ENCODE data around the gene MAGOHB.

Gene MAGOHB

GRCh38 chr12:10632226-10632625, 18.8 kb upstream of the MAGOHB start:
- no peak overlapping the region for H2AFZ ChIP-seq (ENCODE audit: low read depth, low read length)

GRCh38 chr12:10624605-10625004, 11.2 kb upstream of the MAGOHB start:
- Histone ChIP-seq H4K20me1 (ENCODE audit: insufficient read depth, low read length) (no peaks in the 10 kb centered on the region), H3K27me3 (ENCODE audit: low read depth, low read length) (peaks cover 28% of the 10 kb centered on the region), H3K4me1 (ENCODE audit: low read length) (no peaks in the 10 kb centered on the region), H3K4me2 (ENCODE audit: low read length) (no peak overlapping the region), H3K9me3 (ENCODE audit: insufficient read depth, low read length) (no peaks in the 10 kb centered on the region), H3K9ac (ENCODE audit: low read length) (no peak overlapping the region), H3K4me3 (ENCODE audit: low read length) (no peak overlapping the region), H3K79me2 (ENCODE audit: low read length) (no peaks in the 10 kb centered on the region), H3K36me3 (replicated peaks; ENCODE audit: low read depth, low read length) (no peaks in the 10 kb centered on the region), H2AFZ (ENCODE audit: low read depth, low read length) (no peak overlapping the region), H3K27ac (ENCODE audit: low read length) (no peak overlapping the region)
- no peak for TF ChIP-seq CTCF (IDR thresholded peaks at IDR 0.05; ENCODE audit: low read depth, low read length)
- no peak for TF ChIP-seq EZH2phosphoT487 (IDR thresholded peaks at IDR 0.05; ENCODE audit: low read depth)

More at GRCh38 chr12:10632226-10632625, 18.8 kb upstream of the MAGOHB start:
- Histone ChIP-seq H3K4me3 (ENCODE audit: low read length) (no peak overlapping the region), H3K4me2 (ENCODE audit: low read length) (no peak overlapping the region), H3K9me3 (ENCODE audit: insufficient read depth, low read length) (no peaks in the 10 kb centered on the region), H3K27me3 (ENCODE audit: low read depth, low read length) (peaks cover 5% of the 10 kb centered on the region; the same call in 1 of the 2 replicates), H3K27ac (ENCODE audit: low read length) (no peak overlapping the region), H4K20me1 (ENCODE audit: insufficient read depth, low read length) (no peaks in the 10 kb centered on the region), H3K79me2 (ENCODE audit: low read length) (no peaks in the 10 kb centered on the region), H3K36me3 (replicated peaks; ENCODE audit: low read depth, low read length) (no peaks in the 10 kb centered on the region), H3K4me1 (ENCODE audit: low read length) (no peaks in the 10 kb centered on the region), H3K9ac (ENCODE audit: low read length) (no peak overlapping the region)
- TF ChIP-seq CTCF (IDR thresholded peaks at IDR 0.05; ENCODE audit: low read depth, low read length) (no peak), EZH2phosphoT487 (IDR thresholded peaks at IDR 0.05; ENCODE audit: low read depth) (no peak)

- Histone ChIP-seq H3K79me2 (ENCODE audit: low read length) (no peaks in the 10 kb centered on the region), H3K27ac (ENCODE audit: low read length) (no peak overlapping the region), H3K9ac (ENCODE audit: low read length) (no peak overlapping the region), H3K36me3 (replicated peaks; ENCODE audit: low read depth, low read length) (no peaks in the 10 kb centered on the region), H4K20me1 (ENCODE audit: insufficient read depth, low read length) (no peaks in the 10 kb centered on the region), H3K27me3 (ENCODE audit: low read depth, low read length) (peaks cover 39% of the 10 kb centered on the region), H3K9me3 (ENCODE audit: insufficient read depth, low read length) (no peaks in the 10 kb centered on the region), H3K4me3 (ENCODE audit: low read length) (no peak overlapping the region), H3K4me2 (ENCODE audit: low read length) (no peak overlapping the region), H2AFZ (ENCODE audit: low read depth, low read length) (no peak overlapping the region), H3K4me1 (ENCODE audit: low read length) (no peaks in the 10 kb centered on the region)
- TF ChIP-seq EZH2phosphoT487 (IDR thresholded peaks at IDR 0.05; ENCODE audit: low read depth) = no peak
- TF ChIP-seq CTCF (IDR thresholded peaks at IDR 0.05; ENCODE audit: low read depth, low read length) = no peak
These were observed 9.7 kb upstream of the MAGOHB start for GRCh38 chr12:10623131-10623530.

- Histone ChIP-seq H3K4me2 (ENCODE audit: low read length) (no peak overlapping the region), H3K27me3 (ENCODE audit: low read depth, low read length) (peaks cover 39% of the 10 kb centered on the region), H3K9ac (ENCODE audit: low read length) (no peak overlapping the region), H3K4me3 (ENCODE audit: low read length) (no peak overlapping the region), H4K20me1 (ENCODE audit: insufficient read depth, low read length) (no peaks in the 10 kb centered on the region), H3K9me3 (ENCODE audit: insufficient read depth, low read length) (no peaks in the 10 kb centered on the region), H2AFZ (ENCODE audit: low read depth, low read length) (no peak overlapping the region), H3K27ac (ENCODE audit: low read length) (no peak overlapping the region), H3K79me2 (ENCODE audit: low read length) (no peaks in the 10 kb centered on the region), H3K4me1 (ENCODE audit: low read length) (no peaks in the 10 kb centered on the region), H3K36me3 (replicated peaks; ENCODE audit: low read depth, low read length) (no peaks in the 10 kb centered on the region)
- TF ChIP-seq CTCF (IDR thresholded peaks at IDR 0.05; ENCODE audit: low read depth, low read length) = no peak
- TF ChIP-seq EZH2phosphoT487 (IDR thresholded peaks at IDR 0.05; ENCODE audit: low read depth) = no peak
These were observed 7.9 kb upstream of the MAGOHB start for GRCh38 chr12:10621278-10621677.
